ENCODE data around the gene MAFG. TPM values are rescaled to one million over a fixed set of nuclear protein-coding genes. Genes with fewer than 3 reads are reported as not detected.

MAFG gene
- total RNA-seq, 6 donors from 2014 or later: 23.0 to 46.4 (median 28.8) TPM

DNA sequence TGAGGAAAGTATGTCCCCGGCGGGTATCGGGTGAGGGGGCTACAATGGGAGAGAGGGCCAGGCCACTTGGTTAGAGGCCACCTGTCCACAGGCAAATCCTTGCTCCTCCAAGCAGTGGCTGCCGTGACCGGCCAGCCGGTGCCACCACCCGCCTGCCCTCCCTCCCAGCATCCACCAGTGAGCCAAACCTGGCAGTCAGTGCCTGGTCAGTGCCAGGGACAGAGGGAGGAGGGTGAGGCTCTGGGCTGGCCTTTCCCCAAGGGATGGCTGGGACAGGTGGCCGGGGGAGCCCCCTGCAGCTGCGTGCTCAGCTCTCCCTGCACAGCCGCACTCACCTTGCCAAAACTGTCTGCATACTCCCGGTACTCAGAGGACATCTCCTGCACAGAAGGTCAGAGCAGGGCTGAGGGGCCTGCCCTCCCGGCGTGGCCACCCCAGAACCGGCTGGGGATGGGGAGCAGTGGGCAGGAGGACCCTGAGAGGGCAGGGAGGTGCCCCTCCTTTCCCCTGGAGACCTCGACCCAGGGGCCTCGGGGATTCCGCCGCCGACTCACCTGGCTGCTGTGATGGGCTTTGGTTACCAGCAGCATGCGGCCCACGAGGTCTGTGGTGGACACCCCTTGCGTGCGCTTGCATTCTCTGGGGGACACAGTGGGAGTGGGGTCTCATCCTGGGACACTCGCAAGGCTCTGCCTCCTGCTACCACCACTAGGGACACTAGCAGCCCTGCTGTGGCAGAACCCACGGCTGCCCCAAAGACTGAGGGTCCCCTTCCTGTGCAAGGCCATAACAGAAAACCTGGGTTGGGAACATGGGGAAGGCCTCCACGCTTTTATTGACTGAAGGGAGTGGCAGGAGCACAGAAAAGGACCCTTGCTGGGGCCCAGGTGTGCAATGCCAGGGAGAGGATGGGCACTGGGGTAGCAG, 20.1 kb downstream of the MAFG start:
- TF ChIP-seq, protein P1, sequence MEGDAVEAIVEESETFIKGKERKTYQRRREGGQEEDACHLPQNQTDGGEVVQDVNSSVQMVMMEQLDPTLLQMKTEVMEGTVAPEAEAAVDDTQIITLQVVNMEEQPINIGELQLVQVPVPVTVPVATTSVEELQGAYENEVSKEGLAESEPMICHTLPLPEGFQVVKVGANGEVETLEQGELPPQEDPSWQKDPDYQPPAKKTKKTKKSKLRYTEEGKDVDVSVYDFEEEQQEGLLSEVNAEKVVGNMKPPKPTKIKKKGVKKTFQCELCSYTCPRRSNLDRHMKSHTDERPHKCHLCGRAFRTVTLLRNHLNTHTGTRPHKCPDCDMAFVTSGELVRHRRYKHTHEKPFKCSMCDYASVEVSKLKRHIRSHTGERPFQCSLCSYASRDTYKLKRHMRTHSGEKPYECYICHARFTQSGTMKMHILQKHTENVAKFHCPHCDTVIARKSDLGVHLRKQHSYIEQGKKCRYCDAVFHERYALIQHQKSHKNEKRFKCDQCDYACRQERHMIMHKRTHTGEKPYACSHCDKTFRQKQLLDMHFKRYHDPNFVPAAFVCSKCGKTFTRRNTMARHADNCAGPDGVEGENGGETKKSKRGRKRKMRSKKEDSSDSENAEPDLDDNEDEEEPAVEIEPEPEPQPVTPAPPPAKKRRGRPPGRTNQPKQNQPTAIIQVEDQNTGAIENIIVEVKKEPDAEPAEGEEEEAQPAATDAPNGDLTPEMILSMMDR (IDR thresholded peaks at IDR 0.05): no peak
- TF ChIP-seq POLR2A (IDR thresholded peaks at IDR 0.05) (no peak), EP300 (IDR thresholded peaks at IDR 0.05) (no peak), POLR2AphosphoS5 (IDR thresholded peaks at IDR 0.05) (no peak)
- no peaks in the 10 kb centered on the region for H3K9me3 ChIP-seq
- peaks cover 10 to 31% (median 22%) of the 10 kb centered on the region in 4 donors for H3K4me1 ChIP-seq
- peaks cover 0 to 52% (median 44%) of the 10 kb centered on the region in 4 donors for H3K36me3 ChIP-seq
- DNase-seq (peak in 1 of 2 donors; percentile 70), ATAC-seq (ENCODE audit: low FRiP score in 2 of 2) (no peak)
- H3K4me3 ChIP-seq: no peak overlapping the region
- WGBS, 2 donors: 92 to 96% methylated on average over 12 to 13 of the region's 26 CpGs
- H3K27me3 ChIP-seq: no peaks in the 10 kb centered on the region
- H3K27ac ChIP-seq: no peak overlapping the region

DNA sequence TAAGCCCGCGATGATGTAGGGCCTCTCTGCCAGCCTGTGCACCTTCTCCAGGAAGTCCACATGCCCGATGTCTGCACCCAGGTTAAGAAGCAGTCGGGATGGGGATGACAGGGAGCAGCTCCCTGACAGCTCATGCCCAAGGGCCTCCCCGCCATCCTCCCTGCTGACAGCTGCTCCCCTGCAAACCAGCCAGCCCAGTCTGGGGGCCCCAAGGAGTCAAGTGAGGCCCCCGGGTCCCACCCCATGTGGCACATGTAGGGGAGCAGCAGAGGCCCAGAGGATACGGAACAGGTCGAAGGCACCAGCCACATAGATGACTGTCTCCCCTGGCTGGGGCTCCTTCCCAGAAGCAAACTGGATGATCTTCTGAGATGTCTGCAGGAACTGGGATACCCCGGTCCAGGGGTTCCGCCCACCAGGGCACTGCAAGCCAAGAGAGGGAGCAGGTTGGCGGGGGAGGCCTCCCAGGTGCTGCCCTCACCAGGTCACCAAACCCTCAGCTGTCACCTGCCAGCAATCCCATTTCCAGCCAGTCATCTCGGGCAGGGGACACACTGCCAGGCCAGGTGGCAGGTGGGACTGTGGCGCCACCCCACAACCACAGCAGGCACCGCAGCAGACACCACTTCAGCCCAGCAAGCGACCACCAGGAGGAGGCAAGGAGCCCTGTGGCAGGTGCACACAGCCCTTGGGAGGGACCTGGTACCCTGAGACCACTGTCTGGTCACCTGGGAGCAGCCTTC, 20.9 kb downstream of the MAFG start:
- H3K36me3 ChIP-seq: peaks cover 0 to 47% (median 38%) of the 10 kb centered on the region in 4 donors
- H3K27ac ChIP-seq: no peak overlapping the region
- ATAC-seq (ENCODE audit: low FRiP score in 2 of 2): no peak
- no peak overlapping the region for H3K4me3 ChIP-seq
- peaks cover 18 to 34% (median 25%) of the 10 kb centered on the region in 4 donors for H3K4me1 ChIP-seq
- no peak for DNase-seq
- H3K27me3 ChIP-seq: no peaks in the 10 kb centered on the region
- WGBS, 2 donors: 93 to 100% methylated on average over 5 to 10 of the region's 15 CpGs
- TF ChIP-seq EP300 (IDR thresholded peaks at IDR 0.05) (no peak), POLR2AphosphoS5 (IDR thresholded peaks at IDR 0.05) (no peak), POLR2A (IDR thresholded peaks at IDR 0.05) (no peak)
- TF ChIP-seq, protein P1 (IDR thresholded peaks at IDR 0.05): no peak
- no peaks in the 10 kb centered on the region for H3K9me3 ChIP-seq

DNA sequence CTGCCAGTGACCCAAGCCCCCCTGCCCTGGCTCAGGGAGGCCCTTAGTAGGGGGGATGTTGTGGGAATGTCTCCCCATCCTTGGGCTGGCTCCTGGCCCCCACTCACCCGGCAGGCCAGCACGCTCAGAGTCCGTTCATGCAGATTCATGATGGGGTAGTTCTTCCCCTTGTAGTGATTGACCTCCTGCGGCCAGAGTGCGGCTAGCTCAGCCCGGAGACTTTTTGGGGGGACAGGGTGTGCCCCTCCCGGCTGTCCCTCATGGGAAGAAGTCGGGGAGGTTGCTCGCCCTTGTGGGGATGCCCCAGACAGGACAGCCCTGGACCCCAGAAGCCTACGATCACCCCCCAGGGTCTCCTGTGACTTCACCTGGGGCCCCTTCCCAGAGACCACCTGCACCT, 21.5 kb downstream of the MAFG start:
- no peak overlapping the region for H3K27ac ChIP-seq
- TF ChIP-seq POLR2A (IDR thresholded peaks at IDR 0.05) (no peak), POLR2AphosphoS5 (IDR thresholded peaks at IDR 0.05) (no peak), EP300 (IDR thresholded peaks at IDR 0.05) (no peak)
- TF ChIP-seq, protein P1 (IDR thresholded peaks at IDR 0.05): no peak
- no peaks in the 10 kb centered on the region for H3K27me3 ChIP-seq
- no peak for ATAC-seq (ENCODE audit: low FRiP score in 2 of 2)
- no peak overlapping the region for H3K4me3 ChIP-seq
- no peaks in the 10 kb centered on the region for H3K9me3 ChIP-seq
- H3K36me3 ChIP-seq: peaks cover 0 to 47% (median 38%) of the 10 kb centered on the region in 4 donors
- DNase-seq: peak in 1 of 2 donors; percentile 60
- WGBS, 2 donors: 93 to 94% methylated on average over 3 to 9 of the region's 10 CpGs
- peaks cover 20 to 37% (median 26%) of the 10 kb centered on the region in 4 donors for H3K4me1 ChIP-seq

DNA sequence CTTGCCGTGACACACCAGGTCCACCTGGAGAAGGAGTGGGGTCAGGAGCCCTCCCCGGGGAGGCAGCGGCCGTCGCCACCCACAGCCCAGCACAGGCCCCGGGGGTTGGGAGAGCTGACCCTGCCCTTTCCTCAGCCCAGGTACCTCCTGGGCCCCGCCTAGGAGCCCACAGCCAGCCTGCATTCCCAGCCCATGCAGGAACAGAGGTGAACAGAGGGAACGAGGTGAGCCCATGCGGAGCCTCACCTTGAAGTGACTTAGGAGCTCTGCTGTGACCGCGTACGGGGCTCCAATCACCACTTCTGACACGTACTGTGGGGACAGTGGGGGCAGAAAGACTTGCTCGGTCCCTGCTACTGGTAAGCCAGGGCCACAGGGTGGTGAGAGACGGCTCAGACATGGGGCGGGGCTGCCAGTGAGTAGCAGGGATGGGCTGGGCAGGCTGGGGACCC, 22.1 kb downstream of the MAFG start:
- ATAC-seq (ENCODE audit: low FRiP score in 2 of 2) (no peak), DNase-seq (peak in 1 of 2 donors; percentile 71)
- Histone ChIP-seq H3K27me3 (no peaks in the 10 kb centered on the region), H3K4me3 (no peak overlapping the region), H3K27ac (no peak overlapping the region), H3K4me1 (peaks cover 18 to 32% (median 23%) of the 10 kb centered on the region in 4 donors), H3K36me3 (peaks cover 0 to 51% (median 40%) of the 10 kb centered on the region in 4 donors), H3K9me3 (no peaks in the 10 kb centered on the region)
- TF ChIP-seq POLR2A (IDR thresholded peaks at IDR 0.05) (no peak), POLR2AphosphoS5 (IDR thresholded peaks at IDR 0.05) (no peak), EP300 (IDR thresholded peaks at IDR 0.05) (no peak)
- TF ChIP-seq, protein P1 (IDR thresholded peaks at IDR 0.05): no peak
- 90 to 94% methylated on average over 4 to 16 of the region's 16 CpGs for WGBS, 2 donors

Data from upper lobe of left lung (tissue), 6 donors.